ENCODE measurements around the gene PSMC3IP. TPM values are rescaled to one million over a fixed set of nuclear protein-coding genes. Genes with fewer than 3 reads are reported as not detected.

The PSMC3IP gene
- total RNA-seq, 4 donors from 2014 or later = 4.9 to 9.0 (median 7.4) TPM

- Histone ChIP-seq H3K9me3 (no peaks in the 10 kb centered on the region), H3K36me3 (peaks cover 0 to 24% (median 0%) of the 10 kb centered on the region in 3 donors), H3K27ac (peak overlapping the region; percentile 86 to 98 (median 94)), H3K27me3 (no peaks in the 10 kb centered on the region), H3K4me1 (peaks cover 0 to 56% (median 28%) of the 10 kb centered on the region in 4 donors), H3K4me3 (peak overlapping the region; percentile 75 to 96 (median 88))
- TF ChIP-seq EP300 (IDR thresholded peaks at IDR 0.05) = no peak
- TF ChIP-seq POLR2A (IDR thresholded peaks at IDR 0.05) = no peak
- TF ChIP-seq CTCF (IDR thresholded peaks at IDR 0.05) = no peak
- 0% methylated on average over 27 to 30 of the region's 30 CpGs for WGBS, 2 donors
- DNase-seq (ENCODE audit: low spot score in 2 of 2) = no peak
These were observed 31.0 kb upstream of the PSMC3IP start for GRCh38 chr17:42608305-42609181.

GRCh38 chr17:42607769-42608168 lies 30.2 kb upstream of the PSMC3IP start:
- peaks cover 0 to 64% (median 28%) of the 10 kb centered on the region in 4 donors for H3K4me1 ChIP-seq
- no peak for DNase-seq (ENCODE audit: low spot score in 2 of 2)
- no peaks in the 10 kb centered on the region for H3K27me3 ChIP-seq
- H3K36me3 ChIP-seq = peaks cover 0 to 16% (median 0%) of the 10 kb centered on the region in 3 donors
- H3K27ac ChIP-seq = no peak overlapping the region
- H3K9me3 ChIP-seq = no peaks in the 10 kb centered on the region
- TF ChIP-seq POLR2A (IDR thresholded peaks at IDR 0.05) (no peak), EP300 (IDR thresholded peaks at IDR 0.05) (no peak), CTCF (IDR thresholded peaks at IDR 0.05) (no peak)
- 32 to 41% methylated on average over 3 of the region's 3 CpGs for WGBS, 2 donors
- H3K4me3 ChIP-seq = peak overlapping the region in 3 of 4 donors; percentile 75 to 96 (median 93)

GRCh38 chr17:42603318-42603717 lies 25.8 kb upstream of the PSMC3IP start:
- H3K4me1 ChIP-seq = peaks cover 0 to 67% (median 26%) of the 10 kb centered on the region in 4 donors
- H3K27ac ChIP-seq = no peak overlapping the region
- WGBS, 2 donors = 79 to 83% methylated on average over 7 of the region's 7 CpGs
- no peaks in the 10 kb centered on the region for H3K36me3 ChIP-seq
- no peaks in the 10 kb centered on the region for H3K27me3 ChIP-seq
- no peaks in the 10 kb centered on the region for H3K9me3 ChIP-seq
- no peak for DNase-seq (ENCODE audit: low spot score in 2 of 2)
- TF ChIP-seq EP300 (IDR thresholded peaks at IDR 0.05) (no peak), POLR2A (IDR thresholded peaks at IDR 0.05) (no peak), CTCF (IDR thresholded peaks at IDR 0.05) (no peak)
- no peak overlapping the region for H3K4me3 ChIP-seq

- H3K9me3 ChIP-seq = no peaks in the 10 kb centered on the region
- no peak overlapping the region for H3K27ac ChIP-seq
- no peak for DNase-seq (ENCODE audit: low spot score in 2 of 2)
- no peak overlapping the region for H3K4me3 ChIP-seq
- H3K27me3 ChIP-seq = no peaks in the 10 kb centered on the region
- peaks cover 0 to 23% (median 0%) of the 10 kb centered on the region in 4 donors for H3K4me1 ChIP-seq
- peaks cover 0 to 12% (median 0%) of the 10 kb centered on the region in 3 donors for H3K36me3 ChIP-seq
- 54% methylated on average over 2 of the region's 2 CpGs for WGBS, 2 donors
- no peak for TF ChIP-seq POLR2A (IDR thresholded peaks at IDR 0.05)
- TF ChIP-seq EP300 (IDR thresholded peaks at IDR 0.05) = no peak
- no peak for TF ChIP-seq CTCF (IDR thresholded peaks at IDR 0.05)
These were observed 21.4 kb upstream of the PSMC3IP start for GRCh38 chr17:42598905-42599304.

GRCh38 chr17:42596386-42596785 lies 18.9 kb upstream of the PSMC3IP start:
- Histone ChIP-seq H3K9me3 (no peaks in the 10 kb centered on the region), H3K4me1 (peaks cover 0 to 10% (median 0%) of the 10 kb centered on the region in 4 donors), H3K27me3 (no peaks in the 10 kb centered on the region), H3K27ac (no peak overlapping the region), H3K4me3 (no peak overlapping the region), H3K36me3 (peaks cover 0 to 18% (median 2%) of the 10 kb centered on the region in 3 donors)
- TF ChIP-seq EP300 (IDR thresholded peaks at IDR 0.05) (no peak), POLR2A (IDR thresholded peaks at IDR 0.05) (no peak), CTCF (IDR thresholded peaks at IDR 0.05) (no peak)
- 80 to 84% methylated on average over 3 of the region's 3 CpGs for WGBS, 2 donors
- DNase-seq (ENCODE audit: low spot score in 2 of 2) = no peak

Measured in tibial nerve (tissue), 4 donors.